Vagina (tissue), 2 donors: ENCODE results near the gene CCDC34. TPM values are rescaled to one million over a fixed set of nuclear protein-coding genes. Genes with fewer than 3 reads are reported as not detected.

Source experiments
- DNase-seq, 2 donors: peaks; one replicate each; pipeline ENCODE4 v3.0.0-alpha.2; 2017; ENCODE audit errors: extremely low spot score in 2 of 2
- H3K27ac ChIP-seq: fragments of 200-600 bp; sonication (generic); one replicate; pipeline ENCODE4 v1.5.1; 2019
- H3K27me3 ChIP-seq: fragments of 200-600 bp; sonication (generic); one replicate; pipeline ENCODE4 v1.5.1; 2019
- H3K36me3 ChIP-seq, 2 donors: fragments of 200-600 bp; sonication (generic); one replicate each; pipeline ENCODE4 v1.5.1; 2017 to 2019
- H3K4me1 ChIP-seq: fragments of 200-600 bp; sonication (generic); one replicate; pipeline ENCODE4 v1.5.1; 2019
- H3K4me3 ChIP-seq, 2 donors: fragments of 200-600 bp; sonication (generic); 1 replicate in 1 of 2; 2 replicates in 1 of 2; pipeline ENCODE4 v1.5.1; 2016 to 2019
- H3K9me3 ChIP-seq: fragments of 200-600 bp; sonication (generic); one replicate; pipeline ENCODE4 v1.5.1; 2019
- CTCF ChIP-seq, 3 experiments: fragments of 450-650 bp in 2 of 3; fragments of 200-600 bp in 1 of 3; sonication (generic) in 1 of 3; IDR thresholded peaks; one replicate each; pipeline ENCODE4 v1.5.1; 2017 to 2019; ENCODE audit warnings: antibody characterized with exemption in 3 of 3, mild to moderate bottlenecking in 2 of 3, moderate library complexity in 2 of 3
- POLR2A ChIP-seq, 2 donors: fragments of 450-650 bp; IDR thresholded peaks; one replicate each; pipeline ENCODE4 v1.6.1; 2017; ENCODE audit warnings: antibody characterized with exemption in 2 of 2, mild to moderate bottlenecking in 2 of 2, moderate library complexity in 2 of 2
- POLR2AphosphoS5 ChIP-seq, 2 donors: sonication (generic); formaldehyde crosslinking; IDR thresholded peaks; one replicate each; pipeline ENCODE4 v1.9.0; 2017; ENCODE audit warnings: antibody characterized with exemption in 2 of 2, mild to moderate bottlenecking in 2 of 2, low read depth in 1 of 2; ENCODE audit not compliant: insufficient read depth in 1 of 2
- intact Hi-C: fragments of 100-400 bp; cut with DNase I; formaldehyde crosslinking; loops from one replicate; pipeline ENCODE4 v1.15.1; 2023
- total RNA-seq: library from RNA; depleted of rRNA; stranded (reverse); fragments of >200 nt; gene quantifications from one replicate; pipeline ENCODE4 v1.2.3, GENCODE V29; 2016

CCDC34 gene
- total RNA-seq, 1 donor from 2014 or later, result 4.7 TPM

- intact Hi-C loops, result no loop called here
- Histone ChIP-seq H3K27me3 (no peaks in the 10 kb centered on the region), H3K4me1 (no peaks in the 10 kb centered on the region), H3K9me3 (no peaks in the 10 kb centered on the region), H3K27ac (no peak overlapping the region), H3K4me3 (no peak overlapping the region), H3K36me3 (peaks cover 0 to 23% of the 10 kb centered on the region in 2 donors)
- no peak for TF ChIP-seq POLR2A (IDR thresholded peaks at IDR 0.05)
- TF ChIP-seq CTCF (IDR thresholded peaks at IDR 0.05), result no peak
- TF ChIP-seq POLR2AphosphoS5 (IDR thresholded peaks at IDR 0.05; ENCODE audit: insufficient read depth in 1 of 2, low read depth in 1 of 2), result no peak
- DNase-seq, result no peak
Observed at GRCh38 chr11:27373392-27373791, 10.4 kb upstream of the CCDC34 start.

GRCh38 chr11:27372164-27372563 lies 9.1 kb upstream of the CCDC34 start:
- peaks cover 0 to 20% of the 10 kb centered on the region in 2 donors for H3K36me3 ChIP-seq
- no peak for TF ChIP-seq POLR2A (IDR thresholded peaks at IDR 0.05)
- no peak for TF ChIP-seq CTCF (IDR thresholded peaks at IDR 0.05)
- no peak for TF ChIP-seq POLR2AphosphoS5 (IDR thresholded peaks at IDR 0.05; ENCODE audit: insufficient read depth in 1 of 2, low read depth in 1 of 2)
- no peak for DNase-seq
- H3K27ac ChIP-seq, result no peak overlapping the region
- no peaks in the 10 kb centered on the region for H3K27me3 ChIP-seq
- H3K4me1 ChIP-seq, result no peaks in the 10 kb centered on the region
- H3K4me3 ChIP-seq, result no peak overlapping the region
- intact Hi-C loops, result no loop called here
- no peaks in the 10 kb centered on the region for H3K9me3 ChIP-seq

- intact Hi-C loops, result no loop called here
- H3K4me1 ChIP-seq, result no peaks in the 10 kb centered on the region
- no peak overlapping the region for H3K4me3 ChIP-seq
- H3K27me3 ChIP-seq, result no peaks in the 10 kb centered on the region
- H3K27ac ChIP-seq, result no peak overlapping the region
- H3K36me3 ChIP-seq, result peaks cover 0 to 20% of the 10 kb centered on the region in 2 donors
- DNase-seq, result no peak
- TF ChIP-seq POLR2A (IDR thresholded peaks at IDR 0.05) (no peak), CTCF (IDR thresholded peaks at IDR 0.05) (no peak), POLR2AphosphoS5 (IDR thresholded peaks at IDR 0.05; ENCODE audit: insufficient read depth in 1 of 2, low read depth in 1 of 2) (no peak)
- no peaks in the 10 kb centered on the region for H3K9me3 ChIP-seq
Observed at GRCh38 chr11:27371489-27371888, 8.5 kb upstream of the CCDC34 start.

GRCh38 chr11:27370374-27370773 lies 7.4 kb upstream of the CCDC34 start:
- Histone ChIP-seq H3K4me1 (no peaks in the 10 kb centered on the region), H3K9me3 (no peaks in the 10 kb centered on the region), H3K4me3 (no peak overlapping the region), H3K27ac (no peak overlapping the region), H3K36me3 (peaks cover 0 to 20% of the 10 kb centered on the region in 2 donors), H3K27me3 (no peaks in the 10 kb centered on the region)
- intact Hi-C loops, result no loop called here
- no peak for DNase-seq
- TF ChIP-seq CTCF (IDR thresholded peaks at IDR 0.05) (no peak), POLR2AphosphoS5 (IDR thresholded peaks at IDR 0.05; ENCODE audit: insufficient read depth in 1 of 2, low read depth in 1 of 2) (no peak), POLR2A (IDR thresholded peaks at IDR 0.05) (no peak)

- TF ChIP-seq CTCF (IDR thresholded peaks at IDR 0.05) (no peak), POLR2AphosphoS5 (IDR thresholded peaks at IDR 0.05; ENCODE audit: insufficient read depth in 1 of 2, low read depth in 1 of 2) (no peak), POLR2A (IDR thresholded peaks at IDR 0.05) (no peak)
- peaks cover 0 to 10% of the 10 kb centered on the region in 2 donors for H3K36me3 ChIP-seq
- no peak overlapping the region for H3K27ac ChIP-seq
- peaks cover 9% of the 10 kb centered on the region for H3K4me1 ChIP-seq
- DNase-seq, result no peak
- no peak overlapping the region for H3K4me3 ChIP-seq
- intact Hi-C loops, result no loop called here
- no peaks in the 10 kb centered on the region for H3K27me3 ChIP-seq
- H3K9me3 ChIP-seq, result no peaks in the 10 kb centered on the region
Observed at GRCh38 chr11:27367881-27368280, 4.9 kb upstream of the CCDC34 start.
